HG03025 (cell line): ENCODE results near the gene EPB41L2.

Source experiments
- ATAC-seq: cut with Tn5 transposase; IDR thresholded peaks from one replicate; pipeline ENCODE4 v1.9.1; 2021; ENCODE audit warnings: mild to moderate bottlenecking, moderate library complexity; ENCODE audit not compliant: unreplicated experiment, low FRiP score

EPB41L2 gene

GRCh38 chr6:130982135-130982534 is 80.9 kb downstream of the EPB41L2 start:
- no peak for ATAC-seq

GRCh38 chr6:130981409-130981808 is 81.6 kb downstream of the EPB41L2 start:
- no peak for ATAC-seq

- no peak for ATAC-seq
These were observed 82.6 kb downstream of the EPB41L2 start for GRCh38 chr6:130980310-130981032.

- ATAC-seq = no peak
These were observed 84.2 kb downstream of the EPB41L2 start for GRCh38 chr6:130978660-130979396.

GRCh38 chr6:130978180-130978579 is 84.9 kb downstream of the EPB41L2 start:
- ATAC-seq = no peak

- no peak for ATAC-seq
These were observed 87.7 kb downstream of the EPB41L2 start for GRCh38 chr6:130975325-130975724.

- no peak for ATAC-seq
These were observed 89.3 kb downstream of the EPB41L2 start for GRCh38 chr6:130973521-130974277.

- no peak for ATAC-seq
These were observed 91.5 kb downstream of the EPB41L2 start for GRCh38 chr6:130971504-130971903.

- no peak for ATAC-seq
These were observed 92.1 kb downstream of the EPB41L2 start for GRCh38 chr6:130970839-130971410.

GRCh38 chr6:130969791-130970491 is 93.1 kb downstream of the EPB41L2 start:
- no peak for ATAC-seq

GRCh38 chr6:130969166-130969565 is 93.9 kb downstream of the EPB41L2 start:
- ATAC-seq = no peak

- ATAC-seq = no peak
These were observed 94.6 kb downstream of the EPB41L2 start for GRCh38 chr6:130968476-130968875.

GRCh38 chr6:130967502-130968445 is 95.3 kb downstream of the EPB41L2 start:
- ATAC-seq = no peak

GRCh38 chr6:130966344-130966980 is 96.6 kb downstream of the EPB41L2 start:
- no peak for ATAC-seq

- no peak for ATAC-seq
These were observed 97.4 kb downstream of the EPB41L2 start for GRCh38 chr6:130965656-130966055.

- ATAC-seq = no peak
These were observed 98.0 kb downstream of the EPB41L2 start for GRCh38 chr6:130964808-130965604.

- no peak for ATAC-seq
These were observed 98.8 kb downstream of the EPB41L2 start for GRCh38 chr6:130964289-130964688.

- ATAC-seq = no peak
These were observed 100.1 kb downstream of the EPB41L2 start for GRCh38 chr6:130962966-130963365.
